HG02852 (cell line): ENCODE results near the gene PEX5.
"Not testable (repeated sequence)": the region's sequence is repeated elsewhere in the genome, so short reads cannot be mapped to it uniquely, and the experiment has no call there.

Source experiments
- ATAC-seq: cut with Tn5 transposase; IDR thresholded peaks from one replicate; pipeline ENCODE4 v1.9.1; 2021; ENCODE audit warnings: mild to moderate bottlenecking, moderate library complexity; ENCODE audit not compliant: unreplicated experiment

PEX5 gene

DNA sequence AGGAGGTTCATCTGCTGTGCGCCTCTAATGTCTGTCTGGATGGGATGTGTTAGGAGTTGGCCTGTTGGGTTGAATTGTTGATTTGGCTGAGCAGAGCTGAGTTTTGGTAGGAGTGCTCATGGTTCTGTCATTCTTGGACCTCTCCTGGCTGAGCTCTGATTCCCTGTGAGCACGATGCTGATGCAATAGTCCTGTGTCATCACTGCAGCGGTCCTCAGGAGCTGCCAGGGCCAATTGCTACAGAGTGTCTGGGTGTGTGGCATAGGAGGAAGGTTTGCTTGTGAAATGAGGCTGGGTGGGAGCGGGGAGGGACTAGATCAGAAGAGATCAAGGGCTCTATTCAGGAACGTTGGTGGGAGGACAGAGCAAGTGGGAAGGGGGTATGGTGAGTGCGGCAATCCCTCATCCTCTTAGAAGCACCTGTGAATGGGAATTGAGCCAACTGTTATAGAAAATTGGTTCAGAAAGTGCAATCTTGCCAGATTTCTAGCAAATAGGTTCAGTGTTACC is 21.2 kb downstream of the PEX5 start:
- no peak for ATAC-seq

DNA sequence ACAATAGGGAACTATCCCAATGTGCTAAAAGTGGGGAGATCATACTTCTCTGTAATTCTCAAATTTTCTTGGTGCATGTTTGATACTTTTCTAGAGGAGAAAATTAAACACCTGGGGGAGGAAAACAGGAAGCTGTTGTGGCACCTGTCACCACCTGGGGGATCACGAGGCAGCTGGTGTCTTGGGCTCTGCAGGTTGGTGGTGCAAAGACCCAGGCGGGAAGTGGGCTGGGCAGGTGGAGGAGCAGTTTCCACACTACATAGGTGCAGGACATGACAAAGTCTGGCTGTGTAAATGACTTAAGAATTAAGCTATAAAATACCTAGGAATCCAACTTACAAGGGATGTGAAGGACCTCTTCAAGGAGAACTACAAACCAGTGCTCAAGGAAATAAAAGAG is 23.2 kb downstream of the PEX5 start:
- no peak for ATAC-seq

DNA sequence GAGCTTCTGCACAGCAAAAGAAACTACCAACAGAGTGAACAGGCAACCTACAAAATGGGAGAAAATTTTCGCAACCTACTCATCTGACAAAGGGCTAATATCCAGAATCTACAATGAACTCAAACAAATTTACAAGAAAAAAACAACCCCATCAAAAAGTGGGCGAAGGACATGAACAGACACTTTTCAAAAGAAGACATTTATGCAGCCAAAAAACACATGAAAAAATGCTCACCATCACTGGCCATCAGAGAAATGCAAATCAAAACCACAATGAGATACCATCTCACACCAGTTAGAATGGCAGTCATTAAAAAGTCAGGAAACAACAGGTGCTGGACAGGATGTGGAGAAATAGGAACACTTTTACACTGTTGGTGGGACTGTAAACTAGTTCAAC is 24.3 kb downstream of the PEX5 start:
- ATAC-seq, result not testable (repeated sequence)

DNA sequence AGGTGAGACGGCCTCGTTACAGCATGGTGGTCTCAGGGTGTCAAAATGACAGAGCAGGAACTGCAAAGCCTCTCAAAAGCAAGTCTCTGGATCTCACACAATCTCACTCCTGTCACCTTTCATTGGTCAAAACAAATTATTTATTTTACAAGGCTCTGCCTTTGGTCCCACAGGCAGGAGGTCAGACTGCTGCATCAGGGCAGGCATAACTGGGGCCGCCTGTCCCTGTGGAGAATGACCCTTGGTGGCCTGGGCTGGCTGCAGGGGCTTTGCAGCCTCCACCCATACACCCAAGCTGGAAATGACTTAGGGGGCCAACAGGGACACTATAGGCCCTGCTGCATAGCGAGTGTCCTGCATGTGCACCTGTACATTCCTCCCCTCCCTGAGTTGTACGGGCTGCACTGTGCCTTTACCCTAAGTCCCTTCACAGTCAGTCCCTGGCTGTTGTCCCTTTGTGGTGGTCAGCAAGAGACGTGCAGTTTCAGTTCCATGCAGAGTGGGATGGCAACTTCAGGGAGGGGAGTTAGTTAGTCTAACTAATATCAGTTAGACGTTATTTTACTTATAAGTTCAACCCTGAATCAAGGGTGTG is 28.1 kb downstream of the PEX5 start:
- ATAC-seq, result no peak

DNA sequence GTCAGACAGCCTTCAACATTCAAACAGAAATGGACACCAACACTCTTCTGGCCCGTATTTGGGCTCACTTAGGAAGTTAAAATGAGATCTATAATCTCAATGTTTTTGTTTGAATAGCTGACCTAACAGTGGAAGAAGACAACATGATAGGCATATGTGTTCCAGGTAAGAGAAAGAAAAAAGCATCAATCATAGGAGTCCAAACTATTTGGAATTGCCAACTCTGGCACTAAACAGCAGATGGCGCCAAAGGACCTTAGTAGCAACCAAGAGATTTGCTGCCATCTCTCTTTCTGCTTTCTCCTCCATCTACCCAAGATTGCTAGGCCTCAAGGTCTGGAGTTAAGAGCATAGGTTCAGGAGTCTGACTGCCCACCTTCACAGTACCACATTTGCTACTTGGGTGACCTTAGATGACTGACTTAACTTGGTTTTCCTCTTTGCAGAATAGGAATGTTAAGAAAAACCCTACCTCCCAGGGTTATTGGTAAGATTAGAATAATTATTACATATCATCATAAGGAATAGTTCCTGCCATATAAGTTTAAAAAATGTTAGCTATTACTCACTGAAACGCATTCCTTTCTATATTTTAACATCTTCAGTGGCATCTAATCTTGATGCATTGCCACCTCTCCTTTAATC is 30.2 kb downstream of the PEX5 start:
- ATAC-seq, result no peak

DNA sequence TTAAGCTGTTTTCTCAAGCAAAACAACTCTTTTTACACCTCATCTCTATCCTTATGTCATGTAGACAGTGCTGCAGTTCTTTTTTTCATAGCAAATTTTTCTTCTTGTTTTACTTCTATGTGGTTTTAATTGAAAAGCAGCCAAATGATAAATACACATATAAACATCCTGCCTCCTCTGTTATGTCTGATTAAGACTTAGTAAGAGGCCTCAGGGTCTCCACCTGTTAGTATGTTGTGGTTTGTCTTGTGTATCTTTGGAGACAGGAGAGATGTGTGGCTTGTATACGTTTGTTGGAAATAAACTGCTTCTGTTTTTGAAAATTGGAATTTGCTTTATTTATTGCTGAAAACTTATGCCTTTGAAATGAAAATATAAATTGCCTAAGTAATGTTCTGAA is 32.0 kb downstream of the PEX5 start:
- no peak for ATAC-seq

DNA sequence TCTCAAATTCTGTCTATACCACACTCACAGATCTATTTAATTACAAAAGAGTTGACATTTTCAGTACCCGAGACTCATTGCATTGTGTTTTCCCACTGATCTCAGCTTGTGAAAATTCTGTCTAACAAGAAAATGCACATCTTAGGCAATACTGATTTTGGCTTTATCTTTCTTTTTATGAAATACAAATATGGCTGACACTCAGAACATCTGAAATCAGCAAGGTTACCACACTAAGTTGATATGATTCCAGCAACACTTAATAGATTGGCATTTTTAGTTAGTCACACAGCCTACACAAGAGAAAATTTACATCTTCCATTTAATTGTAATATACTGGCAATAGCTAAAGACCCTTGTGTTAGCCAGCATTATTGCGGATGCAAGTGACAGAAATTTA is 40.3 kb downstream of the PEX5 start:
- no peak for ATAC-seq

DNA sequence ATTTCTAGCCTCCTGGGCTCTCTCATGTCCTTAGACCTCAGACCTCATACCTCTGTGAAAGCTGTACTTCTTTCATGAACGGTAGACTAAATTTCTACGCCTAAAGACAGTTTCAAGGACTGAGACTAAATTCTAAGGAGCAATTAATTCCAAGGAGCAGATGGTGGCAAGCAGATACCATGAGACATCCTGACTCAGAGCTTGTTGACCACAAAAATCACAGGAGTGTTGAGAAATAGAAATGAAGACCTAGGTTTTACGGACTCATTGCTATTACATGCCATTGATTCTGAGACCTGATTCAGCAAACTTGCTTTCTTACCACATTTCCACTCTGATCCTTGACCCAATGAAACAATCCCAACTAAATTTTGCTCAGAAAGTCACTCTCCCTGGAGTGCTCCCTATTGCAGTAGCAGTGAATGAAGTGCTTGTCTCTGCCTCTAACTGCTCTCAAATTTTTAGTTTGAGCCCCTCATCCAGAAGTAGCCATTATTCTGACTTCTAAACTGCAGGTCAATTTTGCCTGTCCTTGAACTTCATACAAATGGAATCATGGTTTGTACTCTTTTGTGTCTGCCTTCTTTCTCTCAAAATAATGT is 52.0 kb downstream of the PEX5 start:
- ATAC-seq, result no peak

DNA sequence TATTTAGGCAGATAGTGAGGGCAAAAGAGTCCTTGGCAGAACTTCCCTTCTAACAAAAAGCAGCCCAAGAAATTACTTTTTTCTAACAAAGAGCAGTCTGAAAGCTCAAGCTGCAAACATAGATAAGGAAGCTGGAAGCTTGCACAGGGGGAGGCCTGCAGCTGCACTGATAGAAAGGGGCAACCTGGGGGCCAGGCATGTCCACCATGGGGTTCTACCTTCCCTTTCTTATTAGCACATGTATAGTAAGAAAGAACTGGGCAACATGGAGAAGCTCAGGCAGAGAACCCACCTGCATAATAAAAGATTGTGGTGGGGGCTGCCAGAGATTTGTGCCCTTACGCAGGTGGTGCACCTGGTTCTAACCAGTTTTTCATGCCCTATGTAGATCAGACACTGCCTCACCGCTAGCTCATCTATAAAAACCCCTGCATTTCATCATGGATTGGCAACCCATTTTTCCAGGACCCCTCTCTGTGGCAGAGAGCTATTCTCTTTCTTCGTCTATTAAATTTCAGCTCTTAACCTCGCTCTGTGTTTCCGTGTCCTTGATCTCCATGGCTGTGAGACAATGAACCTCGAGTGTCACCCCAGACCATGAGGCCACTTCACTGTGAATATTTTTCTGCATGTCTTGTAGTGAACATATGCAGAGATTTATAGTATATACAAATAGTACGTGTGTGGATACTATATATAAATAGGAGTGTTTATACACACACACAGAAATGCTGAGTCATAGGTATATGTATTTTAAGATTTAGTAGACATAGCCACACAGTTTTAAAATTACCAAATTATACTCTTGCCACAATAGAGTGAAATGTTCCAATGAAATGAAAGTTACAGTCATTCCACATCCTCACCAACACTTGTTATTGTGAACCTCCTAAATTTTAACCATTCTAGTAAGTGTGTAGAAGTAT is 53.0 kb downstream of the PEX5 start:
- ATAC-seq, result no peak

DNA sequence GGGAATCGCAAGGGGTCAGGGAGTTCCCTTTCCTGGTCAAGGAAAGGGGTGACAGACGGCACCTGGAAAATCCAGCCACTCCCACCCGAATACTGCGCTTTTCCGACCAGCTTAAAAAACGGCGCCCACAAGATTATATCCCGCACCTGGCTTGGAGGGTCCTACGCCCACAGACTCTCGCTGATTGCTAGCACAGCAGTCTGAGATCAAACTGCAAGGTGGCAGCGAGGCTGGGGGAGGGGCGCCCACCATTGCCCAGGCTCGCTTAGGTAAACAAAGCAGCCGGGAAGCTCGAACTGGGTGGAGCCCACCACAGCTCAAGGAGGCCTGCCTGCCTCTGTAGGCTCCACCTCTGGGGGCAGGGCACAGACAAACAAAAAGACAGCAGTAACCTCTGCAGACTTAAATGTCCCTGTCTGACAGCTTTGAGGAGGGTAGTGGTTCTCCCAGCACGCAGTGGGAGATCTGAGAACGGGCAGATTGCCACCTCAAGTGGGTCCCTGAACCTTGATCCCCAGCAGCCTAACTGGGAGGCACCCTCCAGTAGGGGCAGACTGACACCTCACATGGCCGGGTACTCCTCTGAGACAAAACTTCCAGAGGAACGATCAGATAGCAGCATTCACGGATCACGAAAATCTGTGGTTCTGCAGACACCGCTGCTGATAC is 62.0 kb downstream of the PEX5 start:
- not testable (repeated sequence) for ATAC-seq

DNA sequence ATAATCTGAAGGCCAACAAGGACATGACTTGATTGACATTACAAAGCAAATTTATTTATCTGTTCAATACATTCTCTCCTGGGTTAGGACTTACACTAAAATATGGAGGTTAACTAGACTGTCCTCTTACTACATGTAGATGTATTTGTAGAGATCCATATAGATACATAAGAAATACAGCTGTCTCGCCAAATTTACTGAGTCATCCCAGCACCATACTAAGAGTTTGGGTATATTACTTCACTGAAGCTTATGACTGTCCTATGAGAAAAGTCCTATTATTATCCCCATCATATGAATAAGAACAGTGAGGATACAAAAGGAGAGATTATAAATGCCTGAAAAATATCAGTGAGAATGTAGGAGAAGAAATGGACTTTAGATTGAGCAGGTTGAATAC is 69.6 kb downstream of the PEX5 start:
- no peak for ATAC-seq
